K562 (cell line): Measurements from ENCODE around the gene IL10RB. TPM values are rescaled to one million over a fixed set of nuclear protein-coding genes. Genes with fewer than 3 reads are reported as not detected.

Experiments
- BDP1 ChIP-seq: IDR thresholded peaks from 3 replicates; pipeline ENCODE4 v1.6.1; 2011; ENCODE audit not compliant: insufficient read length, insufficient read depth
- BRF1 ChIP-seq: IDR thresholded peaks from 3 replicates; pipeline ENCODE4 v1.6.1; 2011; ENCODE audit warnings: borderline replicate concordance, mild to moderate bottlenecking; ENCODE audit not compliant: insufficient read length; ENCODE audit errors: extremely low read depth
- CBFA2T3 ChIP-seq: fragments of 450-650 bp; IDR thresholded peaks from 2 replicates; pipeline ENCODE4 v1.6.1; 2017
- CHD2 ChIP-seq: IDR thresholded peaks from 2 replicates; pipeline ENCODE4 v1.6.1; 2011; ENCODE audit warnings: low read depth, low read length
- ETV5 ChIP-seq: sonication (generic); formaldehyde crosslinking; IDR thresholded peaks from 2 replicates; pipeline ENCODE4 v1.4.0; 2020; ENCODE audit warnings: low read depth, mild to moderate bottlenecking, missing genetic modification reagents
- HDGF ChIP-seq: fragments of 450-650 bp; IDR thresholded peaks from 2 replicates; pipeline ENCODE4 v1.6.1; 2016
- HNRNPH1 ChIP-seq: fragments of 200-400 bp; formaldehyde crosslinking; optimal IDR thresholded peaks from 2 replicates; pipeline ENCODE3; 2017; ENCODE audit warnings: low read depth, mild to moderate bottlenecking, low read length, moderate library complexity
- ILF3 ChIP-seq: fragments of 450-650 bp; IDR thresholded peaks from 2 replicates; pipeline ENCODE4 v1.6.1; 2018; ENCODE audit warnings: antibody characterized with exemption, mild to moderate bottlenecking, moderate library complexity, borderline replicate concordance
- JUN ChIP-seq, 2 experiments: sonication (generic) in 1 of 2; formaldehyde crosslinking in 1 of 2; IDR thresholded peaks; 2 replicates each; pipeline versions ENCODE4 v1.6.1 to v1.8.0; 2012 to 2022; ENCODE audit warnings: borderline replicate concordance in 2 of 2, mild to moderate bottlenecking in 2 of 2, improper control_type of control experiment in 1 of 2, low read depth in 1 of 2, low read length in 1 of 2, missing genetic modification reagents in 1 of 2
- KLF16 ChIP-seq: IDR thresholded peaks from 2 replicates; pipeline ENCODE4 v1.6.1; 2016; ENCODE audit warnings: antibody characterized with exemption
- LCOR ChIP-seq: sonication (generic); formaldehyde crosslinking; IDR thresholded peaks from 2 replicates; pipeline ENCODE4 v1.8.0; 2022; ENCODE audit warnings: mild to moderate bottlenecking, missing genetic modification reagents
- NCOA2 ChIP-seq, 2 experiments: fragments of 450-650 bp; IDR thresholded peaks; 2 replicates each; pipeline ENCODE4 v1.6.1; 2018; ENCODE audit warnings: mild to moderate bottlenecking in 2 of 2, moderate library complexity in 1 of 2; ENCODE audit not compliant: partially characterized antibody in 2 of 2
- SIN3A ChIP-seq, 2 experiments: fragments of 150-350 bp in 1 of 2; IDR thresholded peaks; 2 replicates each; pipeline ENCODE4 v1.6.1; 2011 to 2016; ENCODE audit warnings: borderline replicate concordance in 2 of 2, low read depth in 2 of 2, low read length in 2 of 2, mild to moderate bottlenecking in 2 of 2, moderate library complexity in 2 of 2; ENCODE audit not compliant: control insufficient read depth in 1 of 2
- SMARCA4 ChIP-seq: fragments of 450-650 bp; IDR thresholded peaks from 2 replicates; pipeline ENCODE4 v1.6.1; 2016
- THRB ChIP-seq: fragments of 450-650 bp; formaldehyde crosslinking; conservative IDR thresholded peaks from 2 replicates; pipeline ENCODE4 v1.4.0; 2022; ENCODE audit warnings: mild to moderate bottlenecking, missing genetic modification characterization
- YY1 ChIP-seq, 3 experiments: IDR thresholded peaks; 2 replicates each; pipeline ENCODE4 v1.6.1; 2011; ENCODE audit warnings: low read length in 2 of 3, mild to moderate bottlenecking in 2 of 3, moderate library complexity in 2 of 3, borderline replicate concordance in 1 of 3, control low read depth in 1 of 3, low read depth in 1 of 3; ENCODE audit not compliant: insufficient read depth in 3 of 3, insufficient replicate concordance in 2 of 3, control insufficient read depth in 1 of 3, insufficient read length in 1 of 3; ENCODE audit errors: extremely low read depth in 1 of 3
- ZBTB2 ChIP-seq: fragments of 450-650 bp; IDR thresholded peaks from 2 replicates; pipeline ENCODE4 v1.6.1; 2016; ENCODE audit warnings: antibody characterized with exemption
- ZNF140 ChIP-seq: fragments of 250-450 bp; sonication (Bioruptor Pico); IDR thresholded peaks from 2 replicates; pipeline ENCODE4 v1.8.0; 2021; ENCODE audit warnings: moderate library complexity, mild to moderate bottlenecking, inconsistent platforms
- ZNF143 ChIP-seq: sonication (generic); formaldehyde crosslinking; IDR thresholded peaks from 2 replicates; pipeline ENCODE4 v1.9.0; 2022; ENCODE audit warnings: mild to moderate bottlenecking, missing genetic modification reagents
- ZNF217 ChIP-seq: sonication (generic); formaldehyde crosslinking; IDR thresholded peaks from 2 replicates; pipeline ENCODE4 v1.8.0; 2022; ENCODE audit warnings: mild to moderate bottlenecking, missing genetic modification reagents
- ZNF280B ChIP-seq: fragments of 250-450 bp; sonication (Bioruptor Pico); IDR thresholded peaks from 2 replicates; pipeline ENCODE4 v1.5.1; 2021; ENCODE audit warnings: mild to moderate bottlenecking
- ZNF707 ChIP-seq: fragments of 250-450 bp; sonication (Bioruptor Pico); conservative IDR thresholded peaks from 2 replicates; pipeline ENCODE4 v1.8.0; 2022; ENCODE audit warnings: inconsistent platforms, mild to moderate bottlenecking, moderate library complexity
- polyA plus RNA-seq, 8 experiments: library from polyadenylated mRNA; depleted of rRNA in 4 of 8; stranded (reverse) in 5 of 8; unstranded in 3 of 8; fragments of >200 nt; fragmentation: Nextera tagmentation in 2 of 8; fragmentation: Illumina TruSeq in 1 of 8; extraction: Ambion mirVana in 2 of 8; extraction: Trizol in 1 of 8; gene quantifications; 2 replicates each; pipeline versions ENCODE4 v1.2.1 to v1.2.3, GENCODE V29; 2011 to 2014; ENCODE audit warnings: inconsistent platforms in 1 of 8, missing spikeins in 1 of 8
- total RNA-seq, 7 experiments: library from RNA; depleted of rRNA in 6 of 7; stranded (reverse); fragments of >200 nt in 6 of 7; fragmentation: Illumina TruSeq in 2 of 7; extraction: Trizol in 2 of 7; gene quantifications; 2 replicates each; pipeline versions ENCODE4 v1.2.1 to v1.2.3, GENCODE V29; 2011 to 2021; ENCODE audit warnings: low replicate concordance in 1 of 7

IL10RB gene
- total and polyA plus RNA-seq, 9 of the 15 experiments (the other 6 are each of a cell fraction or from before 2014, with no cell fraction given), result 10.9 to 33.8 (median 23.0) TPM

- peak; percentile 53; the same call in 1 of the 2 replicates for TF ChIP-seq ZNF707 (CRISPR knock-in tag)
- peak; percentile 58; the same call in 1 of the 2 replicates for TF ChIP-seq CBFA2T3
- TF ChIP-seq BDP1, result no peak
- TF ChIP-seq SMARCA4, result peak; percentile 71; the same call in 1 of the 2 replicates
- TF ChIP-seq ZNF280B, result peak; percentile 64; the same call in 1 of the 2 replicates
- TF ChIP-seq THRB, result peak; percentile 83
- no peak for TF ChIP-seq ZBTB2
- TF ChIP-seq CHD2, result no peak
- no peak for TF ChIP-seq JUN (IDR thresholded peaks at IDR 0.05; ENCODE audit: borderline replicate concordance, low read depth, low read length)
- no peak for TF ChIP-seq JUN (CRISPR knock-in tag; IDR thresholded peaks at IDR 0.05; ENCODE audit: borderline replicate concordance)
- peak; percentile 29; the same call in 1 of the 2 replicates for TF ChIP-seq ETV5 (CRISPR knock-in tag)
- TF ChIP-seq HDGF, result no peak
- TF ChIP-seq YY1 (IDR thresholded peaks at IDR 0.05; ENCODE audit: borderline replicate concordance in 1 of 3, control insufficient read depth in 1 of 3, extremely low read depth in 1 of 3, insufficient read depth in 3 of 3, insufficient read length in 1 of 3, insufficient replicate concordance in 2 of 3, low read depth in 1 of 3, low read length in 2 of 3), result no peak
- no peak for TF ChIP-seq LCOR (CRISPR knock-in tag)
- no peak for TF ChIP-seq ZNF143
- TF ChIP-seq NCOA2 (IDR thresholded peaks at IDR 0.05; ENCODE audit: partially characterized antibody in 2 of 2), result no peak
- TF ChIP-seq ILF3, result no peak
- TF ChIP-seq KLF16, result 0 out of 2 replicates have a peak, but pooled peaks have one; percentile 36
- TF ChIP-seq ZNF140 (CRISPR knock-in tag), result no peak
- TF ChIP-seq HNRNPH1, result no peak
- no peak for TF ChIP-seq ZNF217 (CRISPR knock-in tag)
- TF ChIP-seq SIN3A (IDR thresholded peaks at IDR 0.05; ENCODE audit: borderline replicate concordance in 2 of 2, control insufficient read depth in 1 of 2, low read depth in 2 of 2, low read length in 2 of 2), result no peak
- TF ChIP-seq BRF1, result no peak
These were observed 34.8 kb downstream of the IL10RB start (continued) for GRCh38 chr21:33300701-33301631.
